Testis (tissue), 3 donors: Measurements from ENCODE around the gene L3MBTL3. TPM values are rescaled to one million over a fixed set of nuclear protein-coding genes. Genes with fewer than 3 reads are reported as not detected.
"Not testable (repeated sequence)": the region's sequence is repeated elsewhere in the genome, so short reads cannot be mapped to it uniquely, and the experiment has no call there.

ENCODE experiments used
- DNase-seq: peaks from one replicate; pipeline ENCODE4 v3.0.0-alpha.2; 2019
- H3K27ac ChIP-seq, 2 donors: fragments of 200-600 bp; sonication (generic); one replicate each; pipeline ENCODE4 v1.5.1; 2019
- H3K27me3 ChIP-seq: fragments of 200-600 bp; sonication (generic); one replicate; pipeline ENCODE4 v1.5.1; 2019
- H3K36me3 ChIP-seq: fragments of 200-600 bp; sonication (generic); one replicate; pipeline ENCODE4 v1.5.1; 2017; ENCODE audit warnings: low read depth; ENCODE audit errors: missing control alignments
- H3K4me1 ChIP-seq: fragments of 200-600 bp; sonication (generic); one replicate; pipeline ENCODE4 v1.5.1; 2019
- H3K4me3 ChIP-seq, 2 donors: fragments of 200-600 bp; sonication (generic); one replicate each; pipeline ENCODE4 v1.5.1; 2017 to 2019
- H3K9me3 ChIP-seq: fragments of 200-600 bp; sonication (generic); one replicate; pipeline ENCODE4 v1.5.1; 2017
- CTCF ChIP-seq, 3 experiments: fragments of 450-650 bp in 2 of 3; fragments of 200-600 bp in 1 of 3; sonication (generic) in 1 of 3; IDR thresholded peaks; one replicate each; pipeline ENCODE4 v1.5.1; 2016 to 2019; ENCODE audit warnings: antibody characterized with exemption in 3 of 3, mild to moderate bottlenecking in 2 of 3, moderate library complexity in 1 of 3
- POLR2A ChIP-seq: fragments of 450-650 bp; IDR thresholded peaks from one replicate; pipeline ENCODE4 v1.6.1; 2017; ENCODE audit warnings: antibody characterized with exemption, mild to moderate bottlenecking, moderate library complexity
- WGBS, 2 donors: methylation state at CpG; one replicate each; pipeline ENCODE4 v1.1.5; 2018; 5-methylcytosine and 5-hydroxymethylcytosine counted together
- intact Hi-C: fragments of 100-400 bp; cut with DNase I; formaldehyde crosslinking; loops from one replicate; pipeline ENCODE4 v1.15.1; 2023; ENCODE audit warnings: low total_unique reads
- polyA plus RNA-seq: library from polyadenylated mRNA; stranded (reverse); fragments of 350-450 nt; fragmentation: Illumina TruSeq; extraction: RNeasy Lipid Tissue Mini Kit (QIAGEN cat#74804); gene quantifications from one replicate; pipeline ENCODE4 v1.2.3, GENCODE V29; 2014; ENCODE audit warnings: low read depth, low replicate concordance; ENCODE audit not compliant: insufficient read depth
- total RNA-seq, 2 donors: library from RNA; depleted of rRNA; stranded (reverse); fragments of >200 nt; gene quantifications; one replicate each; pipeline ENCODE4 v1.2.3, GENCODE V29; 2016

The L3MBTL3 gene
- total and polyA plus RNA-seq, 3 donors from 2014 or later, result 11.0 to 32.3 (median 25.0) TPM

- no peak for TF ChIP-seq CTCF (IDR thresholded peaks at IDR 0.05)
- TF ChIP-seq POLR2A, result no peak
- no peaks in the 10 kb centered on the region for H3K36me3 ChIP-seq
- no peaks in the 10 kb centered on the region for H3K27me3 ChIP-seq
- no peak for DNase-seq
- H3K4me3 ChIP-seq, result no peak overlapping the region
- no peak overlapping the region for H3K27ac ChIP-seq
- WGBS, 2 donors, result 70 to 81% methylated on average over 3 of the region's 3 CpGs
- no peaks in the 10 kb centered on the region for H3K9me3 ChIP-seq
- H3K4me1 ChIP-seq, result no peaks in the 10 kb centered on the region
- intact Hi-C loops, result no loop called here
Observed at GRCh38 chr6:130143709-130144108, 125.3 kb downstream of the L3MBTL3 start.

- 80 to 83% methylated on average over 3 of the region's 3 CpGs for WGBS, 2 donors
- DNase-seq, result no peak
- H3K9me3 ChIP-seq, result no peaks in the 10 kb centered on the region
- intact Hi-C loops, result no loop called here
- no peaks in the 10 kb centered on the region for H3K36me3 ChIP-seq
- no peaks in the 10 kb centered on the region for H3K4me1 ChIP-seq
- no peak overlapping the region for H3K4me3 ChIP-seq
- no peak for TF ChIP-seq POLR2A
- TF ChIP-seq CTCF (IDR thresholded peaks at IDR 0.05), result no peak
- H3K27me3 ChIP-seq, result no peaks in the 10 kb centered on the region
- H3K27ac ChIP-seq, result no peak overlapping the region
Observed at GRCh38 chr6:130147111-130147510, 128.7 kb downstream of the L3MBTL3 start.

DNA sequence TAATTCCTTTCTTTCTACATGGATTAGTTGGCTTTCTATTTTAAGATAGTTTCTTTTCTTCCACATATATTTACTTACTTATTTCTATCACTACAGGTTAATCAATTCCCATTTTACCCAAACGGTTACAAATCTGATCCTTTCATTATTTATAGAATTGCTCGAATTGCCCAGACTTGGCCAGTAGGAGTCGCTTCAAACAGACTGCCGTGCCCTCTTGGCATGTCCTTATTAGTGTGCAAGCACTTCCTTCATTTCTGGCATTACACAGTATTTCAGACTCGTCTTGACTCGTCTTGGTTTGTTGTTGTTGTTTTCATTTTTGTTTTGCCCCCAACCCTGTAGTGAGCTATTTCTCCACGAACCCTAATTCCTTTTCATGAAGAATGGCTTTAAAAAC is 129.8 kb downstream of the L3MBTL3 start:
- no peak for DNase-seq
- no peaks in the 10 kb centered on the region for H3K9me3 ChIP-seq
- H3K27ac ChIP-seq, result no peak overlapping the region
- no peaks in the 10 kb centered on the region for H3K27me3 ChIP-seq
- intact Hi-C loops, result no loop called here
- TF ChIP-seq POLR2A (no peak), CTCF (IDR thresholded peaks at IDR 0.05) (no peak)
- H3K4me3 ChIP-seq, result no peak overlapping the region
- H3K36me3 ChIP-seq, result no peaks in the 10 kb centered on the region
- 83 to 90% methylated on average over 7 of the region's 7 CpGs for WGBS, 2 donors
- H3K4me1 ChIP-seq, result no peaks in the 10 kb centered on the region

DNA sequence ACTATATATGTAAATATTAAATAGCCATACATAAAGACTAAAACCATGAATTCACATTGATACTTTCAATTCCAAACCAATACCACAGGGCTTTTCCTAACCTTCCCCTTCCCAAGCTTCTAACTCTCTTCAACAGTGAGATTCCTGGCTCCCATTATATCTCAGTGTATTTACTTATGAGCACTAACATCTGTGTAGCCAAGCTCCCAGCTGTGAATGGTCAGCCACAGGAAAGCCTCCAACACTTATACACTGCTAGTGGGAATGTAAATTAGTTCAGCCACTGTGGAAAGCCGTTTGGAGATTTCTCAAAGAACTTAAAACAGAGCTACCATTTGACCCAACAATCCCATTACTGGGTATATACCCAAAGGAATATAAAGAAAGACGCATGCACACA is 130.6 kb downstream of the L3MBTL3 start:
- H3K9me3 ChIP-seq, intact Hi-C loops, H3K27ac ChIP-seq, H3K4me1 ChIP-seq, DNase-seq, H3K27me3 ChIP-seq, H3K36me3 ChIP-seq, H3K4me3 ChIP-seq: not testable (repeated sequence)
- WGBS, 2 donors, result 76 to 85% methylated on average over 2 of the region's 2 CpGs

DNA sequence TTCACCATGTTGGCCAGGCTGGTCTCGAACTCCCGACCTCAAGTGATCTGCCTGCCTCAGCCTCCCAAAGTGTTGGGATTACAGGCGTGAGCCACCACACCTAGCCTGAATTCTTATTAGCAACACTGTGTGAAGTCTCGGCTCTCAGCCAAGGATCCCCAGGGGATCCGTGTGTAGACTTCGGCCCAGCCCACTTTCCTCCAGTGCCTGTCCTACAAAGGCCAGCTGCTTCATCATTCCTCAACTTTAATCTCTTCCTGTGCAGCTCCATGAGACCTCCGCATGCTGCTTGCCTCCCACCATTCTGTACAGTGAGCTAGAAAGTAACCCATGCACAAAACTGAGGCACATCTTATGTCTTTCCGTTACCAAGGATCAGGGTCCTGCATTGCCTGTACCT is 132.5 kb downstream of the L3MBTL3 start:
- WGBS, 2 donors, result 75 to 76% methylated on average over 8 of the region's 8 CpGs
- H3K4me1 ChIP-seq, result no peaks in the 10 kb centered on the region
- no peaks in the 10 kb centered on the region for H3K27me3 ChIP-seq
- H3K36me3 ChIP-seq, result no peaks in the 10 kb centered on the region
- DNase-seq, result no peak
- H3K9me3 ChIP-seq, result no peaks in the 10 kb centered on the region
- intact Hi-C loops, result no loop called here
- TF ChIP-seq CTCF (IDR thresholded peaks at IDR 0.05) (no peak), POLR2A (no peak)
- no peak overlapping the region for H3K27ac ChIP-seq
- H3K4me3 ChIP-seq, result no peak overlapping the region
